Left ventricle myocardium inferior (tissue), 1 donor: ENCODE measurements around the gene NR2F6. TPM values are rescaled to one million over a fixed set of nuclear protein-coding genes. Genes with fewer than 3 reads are reported as not detected.

Experiments used
- DNase-seq: peaks from one replicate; pipeline ENCODE4 v3.0.0-alpha.2; 2020
- H3K27ac ChIP-seq: fragments of 200-600 bp; replicated peaks from 2 replicates; pipeline ENCODE4 v1.8.0; 2021
- H3K27me3 ChIP-seq: fragments of 200-600 bp; 2 replicates; pipeline ENCODE4 v1.8.0; 2021; ENCODE audit warnings: low read depth
- H3K36me3 ChIP-seq: fragments of 200-600 bp; 2 replicates; pipeline ENCODE4 v1.8.0; 2021
- H3K4me1 ChIP-seq: fragments of 200-600 bp; 2 replicates; pipeline ENCODE4 v1.8.0; 2021
- H3K4me3 ChIP-seq: fragments of 200-600 bp; 2 replicates; pipeline ENCODE4 v1.8.0; 2021; ENCODE audit warnings: mild to moderate bottlenecking, moderate library complexity
- H3K9me3 ChIP-seq: fragments of 200-600 bp; replicated peaks from 2 replicates; pipeline ENCODE4 v1.8.0; 2021
- CTCF ChIP-seq: fragments of 200-600 bp; IDR thresholded peaks from 2 replicates; pipeline ENCODE4 v1.8.0; 2021; ENCODE audit warnings: antibody characterized with exemption, mild to moderate bottlenecking, borderline replicate concordance
- intact Hi-C: fragments of 100-400 bp; cut with micrococcal nuclease; formaldehyde crosslinking; loops from one replicate; pipeline ENCODE4 v1.11.0; 2022
- long read RNA-seq: library from polyadenylated mRNA; unstranded; transcript quantifications from one replicate; pipeline ENCODE4 v2.0.0, GENCODE V29; 2021
- total RNA-seq: library from RNA; stranded (reverse); fragmentation: NEBNext Ultra II Directional; extraction: Animal tissue kit (Norgen Biotek cat#: 25700); gene quantifications from one replicate; pipeline ENCODE4 v1.2.1, GENCODE V29; 2021
- donor health status: DM: no; HTN: yes; CAD: no; lungs with severe emphysema.

NR2F6 gene
- total RNA-seq, result 60.1 TPM
- long read RNA-seq, transcript NR2F6-201 (4 exons, 2,404 nt), result major isoform, 418 of 447 reads
- long read RNA-seq, partial matches to known transcripts, result 22 of 447 reads
- long read RNA-seq, other reads (novel, unspliced or antisense), result 7 of 447 reads

- H3K36me3 ChIP-seq, result peaks cover 5% of the 10 kb centered on the region
- peak within 1 kb of the TSS; percentile 91 for H3K4me3 ChIP-seq
- H3K9me3 ChIP-seq, result no peaks in the 10 kb centered on the region
- intact Hi-C loops, result no loop called here
- peak within 1 kb of the TSS; percentile 93 for H3K27ac ChIP-seq
- no peak for TF ChIP-seq CTCF
- H3K4me1 ChIP-seq, result peaks cover 53% of the 10 kb centered on the region
- DNase-seq, result no peak
- no peaks in the 10 kb centered on the region for H3K27me3 ChIP-seq
These were observed at the start of gene NR2F6 for GRCh38 chr19:17245535-17245984. NR2F6 (minus strand) TSS chr19:17245919; CDS start chr19:17245220, 699 bp downstream.

- no peak for TF ChIP-seq CTCF
- no peak for DNase-seq
- H3K36me3 ChIP-seq, result peaks cover 27% of the 10 kb centered on the region
- H3K4me3 ChIP-seq, result no peak overlapping the region
- H3K27ac ChIP-seq, result no peak overlapping the region
- H3K27me3 ChIP-seq, result no peaks in the 10 kb centered on the region
- H3K4me1 ChIP-seq, result peaks cover 14% of the 10 kb centered on the region
- intact Hi-C loops, result loop anchor here (10.0 kb wide), 1 partner anchor 91 kb away; no protein-coding TSS in a partner anchor
- peaks cover 7% of the 10 kb centered on the region for H3K9me3 ChIP-seq
These were observed 48.6 kb upstream of the NR2F6 start for GRCh38 chr19:17294051-17294891.

- peaks cover 7% of the 10 kb centered on the region for H3K9me3 ChIP-seq
- no peak overlapping the region for H3K27ac ChIP-seq
- no peaks in the 10 kb centered on the region for H3K27me3 ChIP-seq
- H3K4me1 ChIP-seq, result peaks cover 14% of the 10 kb centered on the region
- no peak for TF ChIP-seq CTCF
- H3K36me3 ChIP-seq, result peaks cover 23% of the 10 kb centered on the region
- no peak overlapping the region for H3K4me3 ChIP-seq
- no peak for DNase-seq
- intact Hi-C loops, result loop anchor here (10.0 kb wide), 1 partner anchor 91 kb away; no protein-coding TSS in a partner anchor
These were observed 47.9 kb upstream of the NR2F6 start for GRCh38 chr19:17293605-17294004.

GRCh38 chr19:17292301-17293074, 46.8 kb upstream of the NR2F6 start:
- DNase-seq, result peak; percentile 66
- peak overlapping the region; percentile 70 for H3K4me3 ChIP-seq
- H3K27ac ChIP-seq, result peak overlapping the region; percentile 68
- H3K36me3 ChIP-seq, result peaks cover 12% of the 10 kb centered on the region
- H3K9me3 ChIP-seq, result no peaks in the 10 kb centered on the region
- H3K27me3 ChIP-seq, result no peaks in the 10 kb centered on the region
- peaks cover 14% of the 10 kb centered on the region for H3K4me1 ChIP-seq
- intact Hi-C loops, result loop anchor here (10.0 kb wide), 1 partner anchor 92 kb away; no protein-coding TSS in a partner anchor
- peak; percentile 78 for TF ChIP-seq CTCF

- peak overlapping the region; percentile 39 for H3K4me3 ChIP-seq
- H3K4me1 ChIP-seq, result peaks cover 14% of the 10 kb centered on the region
- H3K27me3 ChIP-seq, result no peaks in the 10 kb centered on the region
- no peaks in the 10 kb centered on the region for H3K36me3 ChIP-seq
- intact Hi-C loops, result no loop called here
- TF ChIP-seq CTCF, result no peak
- peak; percentile 80 for DNase-seq
- H3K9me3 ChIP-seq, result no peaks in the 10 kb centered on the region
- H3K27ac ChIP-seq, result no peak overlapping the region
These were observed 43.8 kb upstream of the NR2F6 start for GRCh38 chr19:17289489-17289888.
